ENCODE measurements around the gene CDC14C. TPM values are rescaled to one million over a fixed set of nuclear protein-coding genes. Genes with fewer than 3 reads are reported as not detected.

The CDC14C gene
- total RNA-seq, 1 experiment from 2014 or later, result not detected

GRCh38 chr7:48938539-48939295, 14.4 kb downstream of the CDC14C start:
- Histone ChIP-seq H3K27me3 (ENCODE audit: control insufficient read depth, insufficient read depth, low read length) (no peaks in the 10 kb centered on the region), H3K36me3 (replicated peaks; ENCODE audit: control insufficient read depth, insufficient read depth, low read length) (no peaks in the 10 kb centered on the region), H3K4me3 (ENCODE audit: insufficient read depth, low read depth, low read length) (no peak overlapping the region)
- no peak for DNase-seq

GRCh38 chr7:48943279-48943990, 19.1 kb downstream of the CDC14C start:
- no peaks in the 10 kb centered on the region for H3K27me3 ChIP-seq (ENCODE audit: control insufficient read depth, insufficient read depth, low read length)
- no peaks in the 10 kb centered on the region for H3K36me3 ChIP-seq (replicated peaks; ENCODE audit: control insufficient read depth, insufficient read depth, low read length)
- DNase-seq, result no peak
- H3K4me3 ChIP-seq (ENCODE audit: insufficient read depth, low read depth, low read length), result no peak overlapping the region

- DNase-seq, result no peak
Observed at GRCh38 chr7:48955916-48956315, 31.6 kb downstream of the CDC14C start.

GRCh38 chr7:48959676-48960075, 35.3 kb downstream of the CDC14C start:
- no peak for DNase-seq
- Histone ChIP-seq H3K4me3 (ENCODE audit: insufficient read depth, low read depth, low read length) (no peak overlapping the region), H3K36me3 (replicated peaks; ENCODE audit: control insufficient read depth, insufficient read depth, low read length) (no peaks in the 10 kb centered on the region), H3K27me3 (ENCODE audit: control insufficient read depth, insufficient read depth, low read length) (no peaks in the 10 kb centered on the region)

More at GRCh38 chr7:48955916-48956315, 31.6 kb downstream of the CDC14C start:
- no peaks in the 10 kb centered on the region for H3K27me3 ChIP-seq (ENCODE audit: control insufficient read depth, insufficient read depth, low read length)
- H3K36me3 ChIP-seq (replicated peaks; ENCODE audit: control insufficient read depth, insufficient read depth, low read length), result no peaks in the 10 kb centered on the region
- no peak overlapping the region for H3K4me3 ChIP-seq (ENCODE audit: insufficient read depth, low read depth, low read length)

GRCh38 chr7:48962821-48963505, 38.6 kb downstream of the CDC14C start:
- peak; percentile 9 for DNase-seq
- Histone ChIP-seq H3K27me3 (ENCODE audit: control insufficient read depth, insufficient read depth, low read length) (no peaks in the 10 kb centered on the region), H3K36me3 (replicated peaks; ENCODE audit: control insufficient read depth, insufficient read depth, low read length) (no peaks in the 10 kb centered on the region), H3K4me3 (ENCODE audit: insufficient read depth, low read depth, low read length) (no peak overlapping the region)

- no peak for DNase-seq
Observed at GRCh38 chr7:48964074-48964473, 39.7 kb downstream of the CDC14C start.

GRCh38 chr7:48971173-48971572, 46.8 kb downstream of the CDC14C start:
- Histone ChIP-seq H3K27me3 (ENCODE audit: control insufficient read depth, insufficient read depth, low read length) (no peaks in the 10 kb centered on the region), H3K4me3 (ENCODE audit: insufficient read depth, low read depth, low read length) (no peak overlapping the region), H3K36me3 (replicated peaks; ENCODE audit: control insufficient read depth, insufficient read depth, low read length) (no peaks in the 10 kb centered on the region)
- DNase-seq, result no peak

More at GRCh38 chr7:48964074-48964473, 39.7 kb downstream of the CDC14C start:
- H3K36me3 ChIP-seq (replicated peaks; ENCODE audit: control insufficient read depth, insufficient read depth, low read length), result no peaks in the 10 kb centered on the region
- no peaks in the 10 kb centered on the region for H3K27me3 ChIP-seq (ENCODE audit: control insufficient read depth, insufficient read depth, low read length)
- no peak overlapping the region for H3K4me3 ChIP-seq (ENCODE audit: insufficient read depth, low read depth, low read length)

GRCh38 chr7:48976253-48976652, 51.9 kb downstream of the CDC14C start:
- Histone ChIP-seq H3K27me3 (ENCODE audit: control insufficient read depth, insufficient read depth, low read length) (no peaks in the 10 kb centered on the region), H3K36me3 (replicated peaks; ENCODE audit: control insufficient read depth, insufficient read depth, low read length) (no peaks in the 10 kb centered on the region), H3K4me3 (ENCODE audit: insufficient read depth, low read depth, low read length) (no peak overlapping the region)
- DNase-seq, result no peak

GRCh38 chr7:48976850-48977249, 52.5 kb downstream of the CDC14C start:
- no peak for DNase-seq
- H3K4me3 ChIP-seq (ENCODE audit: insufficient read depth, low read depth, low read length), result no peak overlapping the region
- no peaks in the 10 kb centered on the region for H3K27me3 ChIP-seq (ENCODE audit: control insufficient read depth, insufficient read depth, low read length)
- no peaks in the 10 kb centered on the region for H3K36me3 ChIP-seq (replicated peaks; ENCODE audit: control insufficient read depth, insufficient read depth, low read length)
